HepG2 (cell line): Measurements from ENCODE around the gene GRAMD2A. TPM values are rescaled to one million over a fixed set of nuclear protein-coding genes. Genes with fewer than 3 reads are reported as not detected.
A peak's percentile ranks its signal among the peaks of the same experiment; 100 is the strongest.

Source experiments
- DNMT3B ChIP-seq: conservative IDR thresholded peaks from 2 replicates; pipeline ENCODE4 v1.6.1; 2016; ENCODE audit warnings: missing biosample characterization, control low read depth
- HDAC1 ChIP-seq: sonication (generic); formaldehyde crosslinking; IDR thresholded peaks from 2 replicates; pipeline ENCODE4 v1.5.1; 2020; ENCODE audit warnings: mild to moderate bottlenecking, missing genetic modification reagents
- HIVEP1 ChIP-seq: sonication (generic); formaldehyde crosslinking; IDR thresholded peaks from 2 replicates; pipeline ENCODE4 v1.4.0; 2020; ENCODE audit warnings: mild to moderate bottlenecking, missing genetic modification reagents
- KDM1A ChIP-seq: IDR thresholded peaks from 2 replicates; pipeline ENCODE4 v1.6.1; 2016; ENCODE audit warnings: missing compliant biosample characterization
- LRRFIP1 ChIP-seq: sonication (generic); formaldehyde crosslinking; conservative IDR thresholded peaks from 2 replicates; pipeline ENCODE4 v1.4.0; 2020; ENCODE audit warnings: missing genetic modification reagents
- POLR2G ChIP-seq: fragments of 200-400 bp; formaldehyde crosslinking; IDR thresholded peaks from 2 replicates; pipeline ENCODE4 v1.6.1; 2018; ENCODE audit warnings: mild to moderate bottlenecking, low read depth, low read length, moderate library complexity
- SNAPC5 ChIP-seq: sonication (generic); formaldehyde crosslinking; IDR thresholded peaks from 2 replicates; pipeline ENCODE4 v1.8.1; 2023; ENCODE audit warnings: mild to moderate bottlenecking, missing genetic modification reagents, borderline replicate concordance
- TRIM24 ChIP-seq: sonication (generic); formaldehyde crosslinking; IDR thresholded peaks from 2 replicates; pipeline ENCODE4 v1.8.0; 2022; ENCODE audit warnings: mild to moderate bottlenecking, missing genetic modification reagents
- U2AF1 ChIP-seq: fragments of 200-400 bp; formaldehyde crosslinking; optimal IDR thresholded peaks from 2 replicates; pipeline ENCODE3; 2017; ENCODE audit warnings: mild to moderate bottlenecking, low read depth, low read length
- YY1 ChIP-seq: IDR thresholded peaks from 2 replicates; pipeline ENCODE4 v1.6.1; 2011; ENCODE audit warnings: low read length, low read depth, moderate library complexity, mild to moderate bottlenecking; ENCODE audit not compliant: insufficient read depth, insufficient replicate concordance
- ZKSCAN1 ChIP-seq: fragments of 150-350 bp; IDR thresholded peaks from 2 replicates; pipeline ENCODE4 v1.6.1; 2014; ENCODE audit warnings: low read length
- ZNF460 ChIP-seq: sonication (generic); formaldehyde crosslinking; IDR thresholded peaks from 2 replicates; pipeline ENCODE4 v1.5.1; 2020; ENCODE audit warnings: missing genetic modification reagents, mild to moderate bottlenecking, borderline replicate concordance
- ZNF646 ChIP-seq: sonication (generic); formaldehyde crosslinking; IDR thresholded peaks from 2 replicates; pipeline ENCODE4 v1.9.0; 2021; ENCODE audit warnings: mild to moderate bottlenecking, missing genetic modification reagents
- polyA plus RNA-seq, 8 experiments: library from polyadenylated mRNA; depleted of rRNA in 3 of 8; stranded (reverse) in 7 of 8; unstranded in 1 of 8; fragments of >200 nt; fragmentation: Illumina TruSeq in 4 of 8; extraction: Trizol in 4 of 8; gene quantifications; 2 replicates each; pipeline versions ENCODE4 v1.2.1 to v1.2.3, GENCODE V29; 2011 to 2016; ENCODE audit warnings: low read depth in 4 of 8, missing spikeins in 1 of 8, mixed read lengths in 1 of 8; ENCODE audit not compliant: insufficient read depth in 1 of 8
- total RNA-seq, 5 experiments: library from RNA; depleted of rRNA; stranded (reverse); fragments of >200 nt; fragmentation: Illumina TruSeq; extraction: Trizol; gene quantifications; 2 replicates each; pipeline ENCODE4 v1.2.3, GENCODE V29; 2016; ENCODE audit warnings: low read depth in 1 of 5
- TF ChIP-seq, protein P1 (sequence below): IDR thresholded peaks from 2 replicates; pipeline ENCODE4 v1.6.1; 2016; ENCODE audit warnings: low read depth, missing genetic modification reagents, missing compliant biosample characterization

GRAMD2A gene
- total and polyA plus RNA-seq, 2 of the 13 experiments (the other 11 are each of a cell fraction or from before 2014, with no cell fraction given) = 0.04 TPM; not detected in 1

DNA sequence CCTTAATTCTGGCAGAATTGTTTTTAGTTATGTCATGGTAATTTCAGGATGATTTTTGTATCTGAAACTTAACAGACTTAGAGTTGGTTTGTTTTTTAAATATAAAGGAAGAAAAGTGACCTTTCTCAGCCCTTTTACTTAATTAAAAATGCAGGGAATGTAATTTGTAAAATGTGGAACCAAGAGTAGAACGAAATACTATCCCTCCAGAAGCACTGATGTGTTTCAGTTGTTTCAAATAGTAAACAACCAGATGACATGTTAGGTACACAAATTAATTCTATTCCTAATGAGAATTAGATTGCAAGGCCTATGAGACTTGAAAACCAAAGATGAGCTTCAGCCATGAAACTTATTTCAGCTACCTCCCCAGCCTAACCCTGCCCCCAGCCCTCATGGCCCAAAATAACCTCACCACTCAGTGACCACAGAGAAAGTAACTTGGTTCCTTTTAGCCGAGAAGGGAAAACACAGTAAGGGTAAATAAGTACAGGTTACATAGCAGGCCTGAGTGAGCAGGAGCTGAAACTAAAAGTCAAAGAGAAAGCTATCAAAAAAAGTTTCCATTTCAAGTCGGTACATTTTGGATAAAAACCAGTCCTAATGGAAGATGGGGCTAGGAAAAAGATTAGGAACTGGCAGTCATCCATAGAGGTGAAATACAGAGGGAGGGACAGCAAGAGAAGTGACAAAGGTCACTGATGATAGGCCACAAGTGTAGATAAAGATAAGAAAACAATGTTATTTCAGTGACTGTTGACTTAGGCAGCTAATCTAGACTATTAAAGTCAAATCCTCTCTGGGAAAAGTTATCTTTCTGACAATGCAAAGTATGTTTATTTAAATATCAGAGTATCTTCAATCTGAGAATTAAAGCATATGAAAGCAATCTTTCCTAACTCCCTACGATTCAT, 56.2 kb downstream of the GRAMD2A start (continued):
- TF ChIP-seq SNAPC5 (no peak), ZNF646 (CRISPR knock-in tag) (no peak), YY1 (no peak), ZKSCAN1 (no peak), DNMT3B (CRISPR knock-in tag) (no peak), TRIM24 (CRISPR knock-in tag) (no peak), HDAC1 (CRISPR knock-in tag) (no peak), ZNF460 (no peak), KDM1A (CRISPR knock-in tag) (no peak), U2AF1 (no peak), HIVEP1 (CRISPR knock-in tag) (no peak), POLR2G (no peak), LRRFIP1 (CRISPR knock-in tag) (no peak)
- TF ChIP-seq, protein P1, sequence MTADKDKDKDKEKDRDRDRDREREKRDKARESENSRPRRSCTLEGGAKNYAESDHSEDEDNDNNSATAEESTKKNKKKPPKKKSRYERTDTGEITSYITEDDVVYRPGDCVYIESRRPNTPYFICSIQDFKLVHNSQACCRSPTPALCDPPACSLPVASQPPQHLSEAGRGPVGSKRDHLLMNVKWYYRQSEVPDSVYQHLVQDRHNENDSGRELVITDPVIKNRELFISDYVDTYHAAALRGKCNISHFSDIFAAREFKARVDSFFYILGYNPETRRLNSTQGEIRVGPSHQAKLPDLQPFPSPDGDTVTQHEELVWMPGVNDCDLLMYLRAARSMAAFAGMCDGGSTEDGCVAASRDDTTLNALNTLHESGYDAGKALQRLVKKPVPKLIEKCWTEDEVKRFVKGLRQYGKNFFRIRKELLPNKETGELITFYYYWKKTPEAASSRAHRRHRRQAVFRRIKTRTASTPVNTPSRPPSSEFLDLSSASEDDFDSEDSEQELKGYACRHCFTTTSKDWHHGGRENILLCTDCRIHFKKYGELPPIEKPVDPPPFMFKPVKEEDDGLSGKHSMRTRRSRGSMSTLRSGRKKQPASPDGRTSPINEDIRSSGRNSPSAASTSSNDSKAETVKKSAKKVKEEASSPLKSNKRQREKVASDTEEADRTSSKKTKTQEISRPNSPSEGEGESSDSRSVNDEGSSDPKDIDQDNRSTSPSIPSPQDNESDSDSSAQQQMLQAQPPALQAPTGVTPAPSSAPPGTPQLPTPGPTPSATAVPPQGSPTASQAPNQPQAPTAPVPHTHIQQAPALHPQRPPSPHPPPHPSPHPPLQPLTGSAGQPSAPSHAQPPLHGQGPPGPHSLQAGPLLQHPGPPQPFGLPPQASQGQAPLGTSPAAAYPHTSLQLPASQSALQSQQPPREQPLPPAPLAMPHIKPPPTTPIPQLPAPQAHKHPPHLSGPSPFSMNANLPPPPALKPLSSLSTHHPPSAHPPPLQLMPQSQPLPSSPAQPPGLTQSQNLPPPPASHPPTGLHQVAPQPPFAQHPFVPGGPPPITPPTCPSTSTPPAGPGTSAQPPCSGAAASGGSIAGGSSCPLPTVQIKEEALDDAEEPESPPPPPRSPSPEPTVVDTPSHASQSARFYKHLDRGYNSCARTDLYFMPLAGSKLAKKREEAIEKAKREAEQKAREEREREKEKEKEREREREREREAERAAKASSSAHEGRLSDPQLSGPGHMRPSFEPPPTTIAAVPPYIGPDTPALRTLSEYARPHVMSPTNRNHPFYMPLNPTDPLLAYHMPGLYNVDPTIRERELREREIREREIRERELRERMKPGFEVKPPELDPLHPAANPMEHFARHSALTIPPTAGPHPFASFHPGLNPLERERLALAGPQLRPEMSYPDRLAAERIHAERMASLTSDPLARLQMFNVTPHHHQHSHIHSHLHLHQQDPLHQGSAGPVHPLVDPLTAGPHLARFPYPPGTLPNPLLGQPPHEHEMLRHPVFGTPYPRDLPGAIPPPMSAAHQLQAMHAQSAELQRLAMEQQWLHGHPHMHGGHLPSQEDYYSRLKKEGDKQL (CRISPR knock-in tag) = peak; percentile 47; the same call in 1 of the 2 replicates
